Caco-2 (cell line): ENCODE measurements around the gene NUP210L. TPM values are rescaled to one million over a fixed set of nuclear protein-coding genes. Genes with fewer than 3 reads are reported as not detected.
"Not testable (repeated sequence)": the region's sequence is repeated elsewhere in the genome, so short reads cannot be mapped to it uniquely, and the experiment has no call there.

Source experiments
- BruUV-seq: library from RNA; stranded (reverse); fragments of 400-500 nt; replicated peaks from 2 replicates; lab custom pipeline; 2021; lab: Mats Ljungman, UMichigan
- CTCF ChIA-PET: fragments of 300-600 bp; sonication (Branson Sonifier 250); formaldehyde crosslinking; loops from one replicate; lab custom pipeline; 2022; ENCODE audit warnings: antibody characterized with exemption; lab: Charles Lee
- POLR2A ChIA-PET: fragments of 300-600 bp; sonication (Branson Sonifier 250); formaldehyde crosslinking; loops from one replicate; lab custom pipeline; 2022; ENCODE audit warnings: antibody characterized with exemption; lab: Charles Lee
- DNase-seq, 2 experiments: peaks; one replicate each; pipeline versions ENCODE4 v3.0.0 to v3.0.0-alpha.2; 2020 to 2022
- H3K27me3 ChIP-seq: replicated peaks from 2 replicates; pipeline ENCODE4 v1.6.0; 2011; ENCODE audit warnings: low read length; ENCODE audit not compliant: control insufficient read depth, insufficient read depth
- H3K36me3 ChIP-seq: 2 replicates; pipeline ENCODE4 v1.5.1; 2011; ENCODE audit warnings: low read length; ENCODE audit not compliant: control insufficient read depth, insufficient read depth
- H3K4me1 ChIP-seq: fragments of 250-450 bp; sonication (Bioruptor Pico); 2 replicates; pipeline ENCODE4 v1.5.1; 2020; ENCODE audit warnings: mild to moderate bottlenecking
- H3K4me3 ChIP-seq: 2 replicates; pipeline ENCODE4 v1.5.1; 2011; ENCODE audit warnings: low read depth, mild to moderate bottlenecking, control low read depth, low read length
- H3K9me3 ChIP-seq: fragments of 250-450 bp; sonication (Bioruptor Pico); 2 replicates; pipeline ENCODE4 v1.5.1; 2020; ENCODE audit warnings: mild to moderate bottlenecking, moderate library complexity
- H3K27ac Mint-ChIP-seq: one replicate; pipeline ENCODE4 v1.8.0; 2022; ENCODE audit warnings: mixed read lengths; ENCODE audit not compliant: unreplicated experiment
- H3K27me3 Mint-ChIP-seq: one replicate; pipeline ENCODE4 v1.8.0; 2022; ENCODE audit warnings: mixed read lengths; ENCODE audit not compliant: insufficient read depth, unreplicated experiment
- H3K36me3 Mint-ChIP-seq: one replicate; pipeline ENCODE4 v1.8.0; 2022; ENCODE audit warnings: mild to moderate bottlenecking, mixed read lengths; ENCODE audit not compliant: insufficient read depth, unreplicated experiment
- H3K4me1 Mint-ChIP-seq: one replicate; pipeline ENCODE4 v1.8.0; 2022; ENCODE audit warnings: low read depth, mixed read lengths; ENCODE audit not compliant: unreplicated experiment
- H3K4me3 Mint-ChIP-seq: one replicate; pipeline ENCODE4 v1.8.0; 2022; ENCODE audit warnings: mild to moderate bottlenecking, moderate library complexity, mixed read lengths; ENCODE audit not compliant: unreplicated experiment
- H3K9me3 Mint-ChIP-seq: one replicate; pipeline ENCODE4 v1.8.0; 2022; ENCODE audit warnings: mixed read lengths; ENCODE audit not compliant: unreplicated experiment
- CTCF ChIP-seq, 2 experiments: fragments of 200-600 bp in 1 of 2; IDR thresholded peaks; 1 replicate in 1 of 2; 2 replicates in 1 of 2; pipeline versions ENCODE4 v1.5.1 to v1.8.0; 2011 to 2022; ENCODE audit warnings: antibody characterized with exemption in 1 of 2, control low read depth in 1 of 2, inconsistent platforms in 1 of 2, low read depth in 1 of 2, low read length in 1 of 2, mild to moderate bottlenecking in 1 of 2, moderate library complexity in 1 of 2; ENCODE audit not compliant: insufficient read depth in 1 of 2, severe bottlenecking in 1 of 2, unreplicated experiment in 1 of 2
- intact Hi-C: fragments of 100-400 bp; cut with micrococcal nuclease; formaldehyde crosslinking; loops from one replicate; pipeline ENCODE4 v1.10.0; 2022; ENCODE audit not compliant: unreplicated experiment
- total RNA-seq: library from RNA; stranded (reverse); gene quantifications from 2 replicates; pipeline ENCODE4 v1.2.3, GENCODE V29; 2022

The NUP210L gene
- total RNA-seq, 1 experiment from 2014 or later, result 0.07 TPM

DNA sequence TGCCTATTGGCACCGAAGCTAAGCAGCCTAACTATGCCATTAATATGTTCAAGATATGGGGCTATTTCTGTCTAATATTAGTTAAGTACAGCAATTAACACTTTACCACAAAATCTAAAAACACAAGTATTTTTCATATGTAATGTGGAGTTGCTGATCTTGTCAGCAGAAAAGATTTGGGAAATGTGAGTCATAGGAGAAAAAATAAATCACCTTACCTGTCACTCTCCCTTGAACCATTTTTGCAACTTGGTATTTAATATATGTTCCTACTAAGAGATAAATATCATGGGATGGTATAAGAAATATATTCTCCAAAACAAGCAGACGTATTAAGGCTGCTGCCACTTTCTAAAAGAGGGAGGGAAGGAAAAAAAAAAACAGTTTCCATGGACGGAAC is 17.0 kb downstream of the NUP210L start:
- no peak for DNase-seq
- ChIA-PET POLR2A (interaction anchor here (0.6 kb wide), 1 partner anchor 85 kb away, joined by 4 read pairs; no protein-coding TSS in a partner anchor), CTCF (no interaction called here)
- no peaks in the 10 kb centered on the region for H3K4me1 Mint-ChIP-seq
- BruUV-seq, result no TSS peak
- Histone ChIP-seq H3K27me3 (no peaks in the 10 kb centered on the region), H3K4me1 (no peaks in the 10 kb centered on the region), H3K36me3 (no peaks in the 10 kb centered on the region), H3K9me3 (no peaks in the 10 kb centered on the region), H3K4me3 (no peak overlapping the region)
- no peak overlapping the region for H3K4me3 Mint-ChIP-seq
- H3K36me3 Mint-ChIP-seq, result no peaks in the 10 kb centered on the region
- no peaks in the 10 kb centered on the region for H3K9me3 Mint-ChIP-seq
- H3K27me3 Mint-ChIP-seq, result no peaks in the 10 kb centered on the region
- H3K27ac Mint-ChIP-seq, result no peak overlapping the region
- TF ChIP-seq CTCF (IDR thresholded peaks at IDR 0.05; ENCODE audit: insufficient read depth in 1 of 2, low read depth in 1 of 2, low read length in 1 of 2, severe bottlenecking in 1 of 2, unreplicated experiment in 1 of 2), result no peak
- intact Hi-C loops, result no loop called here

GRCh38 chr1:154133256-154133655 is 21.6 kb downstream of the NUP210L start:
- intact Hi-C loops, result no loop called here
- Histone ChIP-seq H3K9me3 (no peaks in the 10 kb centered on the region), H3K4me3 (no peak overlapping the region), H3K4me1 (no peaks in the 10 kb centered on the region), H3K36me3 (no peaks in the 10 kb centered on the region), H3K27me3 (no peaks in the 10 kb centered on the region)
- CTCF ChIA-PET, result no interaction called here
- no peaks in the 10 kb centered on the region for H3K36me3 Mint-ChIP-seq
- H3K9me3 Mint-ChIP-seq, result no peaks in the 10 kb centered on the region
- no TSS peak for BruUV-seq
- TF ChIP-seq CTCF (IDR thresholded peaks at IDR 0.05; ENCODE audit: insufficient read depth in 1 of 2, low read depth in 1 of 2, low read length in 1 of 2, severe bottlenecking in 1 of 2, unreplicated experiment in 1 of 2), result no peak
- H3K4me3 Mint-ChIP-seq, result no peak overlapping the region
- POLR2A ChIA-PET, result no interaction called here
- no peaks in the 10 kb centered on the region for H3K27me3 Mint-ChIP-seq
- H3K27ac Mint-ChIP-seq, result no peak overlapping the region
- H3K4me1 Mint-ChIP-seq, result no peaks in the 10 kb centered on the region
- no peak for DNase-seq

GRCh38 chr1:154129391-154129970 is 25.4 kb downstream of the NUP210L start:
- no peaks in the 10 kb centered on the region for H3K4me1 Mint-ChIP-seq
- ChIA-PET CTCF (no interaction called here), POLR2A (no interaction called here)
- no peak overlapping the region for H3K4me3 Mint-ChIP-seq
- H3K9me3 Mint-ChIP-seq, result peaks cover 10% of the 10 kb centered on the region
- no peaks in the 10 kb centered on the region for H3K36me3 ChIP-seq
- no peak overlapping the region for H3K27ac Mint-ChIP-seq
- no peak overlapping the region for H3K4me3 ChIP-seq
- H3K4me1 ChIP-seq, result no peaks in the 10 kb centered on the region
- intact Hi-C loops, result no loop called here
- no peaks in the 10 kb centered on the region for H3K9me3 ChIP-seq
- H3K27me3 Mint-ChIP-seq, result peaks cover 3% of the 10 kb centered on the region
- H3K36me3 Mint-ChIP-seq, result no peaks in the 10 kb centered on the region
- DNase-seq, result no peak
- no TSS peak for BruUV-seq
- no peak for TF ChIP-seq CTCF (IDR thresholded peaks at IDR 0.05; ENCODE audit: insufficient read depth in 1 of 2, low read depth in 1 of 2, low read length in 1 of 2, severe bottlenecking in 1 of 2, unreplicated experiment in 1 of 2)
- H3K27me3 ChIP-seq, result no peaks in the 10 kb centered on the region

DNA sequence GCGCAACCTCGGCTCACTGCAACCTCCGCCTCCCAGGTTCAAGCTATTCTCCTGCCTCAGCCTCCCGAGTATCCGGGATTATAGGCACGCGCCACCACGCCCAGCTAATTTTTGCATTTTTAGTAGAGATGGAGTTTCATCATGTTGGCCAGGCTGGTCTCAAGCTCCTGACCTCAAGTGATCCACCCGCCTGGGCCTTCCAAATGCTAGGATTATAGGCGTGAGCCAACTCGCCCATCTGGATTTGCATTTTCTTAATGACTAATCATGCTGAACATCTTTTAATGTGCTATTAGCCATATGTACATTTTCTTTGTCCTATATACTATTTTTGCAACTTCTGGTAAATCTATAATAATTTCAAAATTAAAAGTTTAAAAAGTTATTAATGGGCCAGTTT is 31.7 kb downstream of the NUP210L start:
- H3K9me3 ChIP-seq, DNase-seq, H3K27ac Mint-ChIP-seq, BruUV-seq, H3K9me3 Mint-ChIP-seq, H3K27me3 ChIP-seq, H3K36me3 ChIP-seq, H3K4me3 Mint-ChIP-seq, H3K4me3 ChIP-seq, H3K27me3 Mint-ChIP-seq, H3K4me1 Mint-ChIP-seq, intact Hi-C loops, H3K36me3 Mint-ChIP-seq, H3K4me1 ChIP-seq, POLR2A ChIA-PET: not testable (repeated sequence)
- CTCF ChIA-PET, result interaction anchor here (0.6 kb wide), 1 partner anchor 102 kb away, joined by 3 read pairs; no protein-coding TSS in a partner anchor
